GM23248 (cell line): ENCODE measurements around the gene UST. TPM values are rescaled to one million over a fixed set of nuclear protein-coding genes. Genes with fewer than 3 reads are reported as not detected.
A peak's percentile ranks its signal among the peaks of the same experiment; 100 is the strongest.

ENCODE experiments used
- DNase-seq: peaks from one replicate; pipeline ENCODE4 v3.0.0-alpha.2; 2015
- H2AFZ ChIP-seq: fragments of 200-600 bp; sonication (generic); 2 replicates; pipeline ENCODE4 v1.6.1; 2016; ENCODE audit warnings: antibody characterized with exemption
- H3F3A ChIP-seq: fragments of 200-600 bp; sonication (generic); 2 replicates; pipeline ENCODE4 v1.6.1; 2016; ENCODE audit warnings: mild to moderate bottlenecking, antibody characterized with exemption, mixed run types; ENCODE audit not compliant: insufficient read depth
- H3K27ac ChIP-seq: fragments of 200-600 bp; sonication (generic); 2 replicates; pipeline ENCODE4 v1.5.1; 2016; ENCODE audit warnings: mild to moderate bottlenecking
- H3K27me3 ChIP-seq: fragments of 200-600 bp; sonication (generic); replicated peaks from 2 replicates; pipeline ENCODE4 v1.6.1; 2016; ENCODE audit warnings: mild to moderate bottlenecking; ENCODE audit not compliant: insufficient read depth
- H3K36me3 ChIP-seq: fragments of 200-600 bp; sonication (generic); 2 replicates; pipeline ENCODE4 v1.6.1; 2016; ENCODE audit warnings: low read depth, mild to moderate bottlenecking
- H3K4me1 ChIP-seq: fragments of 200-600 bp; sonication (generic); 2 replicates; pipeline ENCODE4 v1.6.1; 2016; ENCODE audit warnings: mild to moderate bottlenecking; ENCODE audit not compliant: insufficient read depth
- H3K4me2 ChIP-seq: fragments of 200-600 bp; sonication (generic); one replicate; pipeline ENCODE4 v1.6.1; 2016; ENCODE audit warnings: mild to moderate bottlenecking; ENCODE audit not compliant: unreplicated experiment
- H3K4me3 ChIP-seq: fragments of 200-600 bp; sonication (generic); 2 replicates; pipeline ENCODE4 v1.5.1; 2016; ENCODE audit warnings: mild to moderate bottlenecking
- H3K79me2 ChIP-seq: fragments of 200-600 bp; sonication (generic); 2 replicates; pipeline ENCODE4 v1.6.1; 2016; ENCODE audit warnings: mild to moderate bottlenecking; ENCODE audit not compliant: insufficient read depth
- H3K9ac ChIP-seq: fragments of 200-600 bp; sonication (generic); 2 replicates; pipeline ENCODE4 v1.6.1; 2016; ENCODE audit warnings: mild to moderate bottlenecking
- H3K9me2 ChIP-seq: fragments of 200-600 bp; sonication (generic); 2 replicates; pipeline ENCODE4 v1.6.1; 2016; ENCODE audit warnings: mixed run types, mild to moderate bottlenecking, moderate library complexity; ENCODE audit not compliant: insufficient read depth
- H3K9me3 ChIP-seq: fragments of 200-600 bp; sonication (generic); one replicate; pipeline ENCODE4 v1.6.1; 2017; ENCODE audit warnings: low read depth
- H4K20me1 ChIP-seq: fragments of 200-600 bp; sonication (generic); 2 replicates; pipeline ENCODE4 v1.6.0; 2016; ENCODE audit not compliant: insufficient read depth
- EZH2 ChIP-seq: fragments of 200-600 bp; sonication (generic); IDR thresholded peaks from 2 replicates; pipeline ENCODE4 v1.6.1; 2018; ENCODE audit warnings: antibody characterized with exemption, mild to moderate bottlenecking; ENCODE audit not compliant: insufficient read depth, poor library complexity, severe bottlenecking
- EZH2phosphoT487 ChIP-seq: fragments of 200-600 bp; sonication (generic); IDR thresholded peaks from 2 replicates; pipeline ENCODE4 v1.6.1; 2018; ENCODE audit warnings: antibody characterized with exemption, moderate library complexity, mild to moderate bottlenecking, low read depth; ENCODE audit not compliant: insufficient read depth
- WGBS, 2 experiments: methylation state at CpG; one replicate each; pipeline ENCODE4 v1.1.6; 2015 to 2017; ENCODE audit warnings: low lambda C conversion rate in 2 of 2, low coverage in 1 of 2; ENCODE audit errors: missing lambda C conversion rate in 2 of 2; 5-methylcytosine and 5-hydroxymethylcytosine counted together
- in situ Hi-C: fragments of 300-500 bp; cut with MboI; formaldehyde crosslinking; loops from 2 replicates; pipeline ENCODE4 v1.15.0; 2020
- polyA plus RNA-seq: library from polyadenylated mRNA; unstranded; fragments of >200 nt; fragmentation: Nextera tagmentation; extraction: Ambion mirVana; gene quantifications from 2 replicates; pipeline ENCODE4 v1.2.1, GENCODE V29; 2016
- total RNA-seq: library from RNA; depleted of rRNA; stranded (reverse); fragments of >200 nt; shearing (Covaris generic); gene quantifications from 2 replicates; pipeline ENCODE4 v1.2.3, GENCODE V29; 2014

UST gene
- total and polyA plus RNA-seq, 2 experiments from 2014 or later = 10.1 to 23.3 TPM

GRCh38 chr6:149075616-149076354 is 329.0 kb downstream of the UST start:
- H3K27me3 ChIP-seq = no peaks in the 10 kb centered on the region
- no peak for TF ChIP-seq EZH2
- TF ChIP-seq EZH2phosphoT487 = no peak
- H3F3A ChIP-seq = peaks cover 18% of the 10 kb centered on the region
- no peaks in the 10 kb centered on the region for H4K20me1 ChIP-seq
- H3K4me3 ChIP-seq = no peak overlapping the region
- no peak overlapping the region for H3K9ac ChIP-seq
- no peaks in the 10 kb centered on the region for H3K79me2 ChIP-seq
- 76 to 77% methylated on average over 6 of the region's 6 CpGs for WGBS, 2 experiments
- H3K27ac ChIP-seq = no peak overlapping the region
- H3K4me1 ChIP-seq = peaks cover 26% of the 10 kb centered on the region
- H2AFZ ChIP-seq = no peak overlapping the region
- DNase-seq = peak; percentile 25
- H3K4me2 ChIP-seq = no peak overlapping the region
- H3K9me2 ChIP-seq = no peaks in the 10 kb centered on the region
- in situ Hi-C loops = no loop called here
- H3K9me3 ChIP-seq = no peaks in the 10 kb centered on the region
- H3K36me3 ChIP-seq = no peaks in the 10 kb centered on the region

GRCh38 chr6:149076355-149076734 is 329.5 kb downstream of the UST start:
- H3K4me2 ChIP-seq = no peak overlapping the region
- no peaks in the 10 kb centered on the region for H3K36me3 ChIP-seq
- WGBS, 2 experiments = 67 to 83% methylated on average over 2 of the region's 2 CpGs
- TF ChIP-seq EZH2 = no peak
- no peak for TF ChIP-seq EZH2phosphoT487
- no peaks in the 10 kb centered on the region for H3K9me3 ChIP-seq
- H3K79me2 ChIP-seq = no peaks in the 10 kb centered on the region
- H4K20me1 ChIP-seq = no peaks in the 10 kb centered on the region
- H3K27ac ChIP-seq = no peak overlapping the region
- peaks cover 24% of the 10 kb centered on the region for H3F3A ChIP-seq
- H2AFZ ChIP-seq = no peak overlapping the region
- in situ Hi-C loops = no loop called here
- no peak for DNase-seq
- no peak overlapping the region for H3K9ac ChIP-seq
- no peaks in the 10 kb centered on the region for H3K27me3 ChIP-seq
- H3K4me3 ChIP-seq = no peak overlapping the region
- no peaks in the 10 kb centered on the region for H3K9me2 ChIP-seq
- peaks cover 32% of the 10 kb centered on the region for H3K4me1 ChIP-seq

- no peak overlapping the region for H3K27ac ChIP-seq
- in situ Hi-C loops = no loop called here
- WGBS, 2 experiments = 72 to 75% methylated on average over 6 of the region's 6 CpGs
These were observed 330.4 kb downstream of the UST start for GRCh38 chr6:149077208-149077607.

GRCh38 chr6:149078211-149078782 is 331.5 kb downstream of the UST start:
- Histone ChIP-seq H3K4me2 (no peak overlapping the region), H3K36me3 (no peaks in the 10 kb centered on the region), H4K20me1 (no peaks in the 10 kb centered on the region), H3K27me3 (no peaks in the 10 kb centered on the region), H3K9me3 (no peaks in the 10 kb centered on the region), H3K79me2 (no peaks in the 10 kb centered on the region), H3F3A (peaks cover 32% of the 10 kb centered on the region), H3K4me3 (no peak overlapping the region), H3K9ac (no peak overlapping the region), H3K27ac (no peak overlapping the region), H3K9me2 (no peaks in the 10 kb centered on the region), H3K4me1 (peaks cover 37% of the 10 kb centered on the region), H2AFZ (no peak overlapping the region)
- DNase-seq = no peak
- 95 to 97% methylated on average over 10 of the region's 10 CpGs for WGBS, 2 experiments
- in situ Hi-C loops = no loop called here
- TF ChIP-seq EZH2 (no peak), EZH2phosphoT487 (no peak)

More at GRCh38 chr6:149077208-149077607, 330.4 kb downstream of the UST start:
- H3K9ac ChIP-seq = no peak overlapping the region
- H3K9me2 ChIP-seq = no peaks in the 10 kb centered on the region
- TF ChIP-seq EZH2 (no peak), EZH2phosphoT487 (no peak)
- no peaks in the 10 kb centered on the region for H4K20me1 ChIP-seq
- peaks cover 32% of the 10 kb centered on the region for H3F3A ChIP-seq
- H3K27me3 ChIP-seq = no peaks in the 10 kb centered on the region
- H3K36me3 ChIP-seq = no peaks in the 10 kb centered on the region
- no peak overlapping the region for H3K4me3 ChIP-seq
- no peaks in the 10 kb centered on the region for H3K79me2 ChIP-seq
- H3K4me1 ChIP-seq = peaks cover 37% of the 10 kb centered on the region
- H2AFZ ChIP-seq = no peak overlapping the region
- no peak overlapping the region for H3K4me2 ChIP-seq
- peak; percentile 30 for DNase-seq
- no peaks in the 10 kb centered on the region for H3K9me3 ChIP-seq
